ES-I3 (cell line): Measurements from ENCODE around the gene DGKB.

Source experiments
- H3K36me3 ChIP-seq: 2 replicates; pipeline ENCODE4 v1.6.1; 2013; ENCODE audit warnings: mild to moderate bottlenecking, low read length, control low read depth, moderate library complexity; ENCODE audit not compliant: insufficient read depth
- H3K4me1 ChIP-seq: 2 replicates; pipeline ENCODE4 v1.6.1; 2013; ENCODE audit warnings: mild to moderate bottlenecking, control low read depth, low read length; ENCODE audit not compliant: insufficient read depth
- H3K9ac ChIP-seq: 2 replicates; pipeline ENCODE4 v1.6.1; 2013; ENCODE audit warnings: low read depth, mild to moderate bottlenecking, low read length, moderate library complexity
- H3K9me3 ChIP-seq: 2 replicates; pipeline ENCODE4 v1.6.1; 2013; ENCODE audit warnings: mild to moderate bottlenecking, low read length, moderate library complexity; ENCODE audit not compliant: control insufficient read depth, insufficient read depth

Gene DGKB

GRCh38 chr7:14635955-14636354 lies 266.6 kb downstream of the DGKB start:
- Histone ChIP-seq H3K36me3 (no peaks in the 10 kb centered on the region), H3K4me1 (no peaks in the 10 kb centered on the region), H3K9me3 (no peaks in the 10 kb centered on the region), H3K9ac (no peak overlapping the region)

- H3K9me3 ChIP-seq: no peaks in the 10 kb centered on the region
- no peaks in the 10 kb centered on the region for H3K36me3 ChIP-seq
- no peak overlapping the region for H3K9ac ChIP-seq
- H3K4me1 ChIP-seq: no peaks in the 10 kb centered on the region
These were observed 272.5 kb downstream of the DGKB start for GRCh38 chr7:14630048-14630447.

- Histone ChIP-seq H3K36me3 (no peaks in the 10 kb centered on the region), H3K9ac (no peak overlapping the region), H3K9me3 (no peaks in the 10 kb centered on the region), H3K4me1 (no peaks in the 10 kb centered on the region)
These were observed 274.0 kb downstream of the DGKB start for GRCh38 chr7:14628516-14628915.

- no peaks in the 10 kb centered on the region for H3K4me1 ChIP-seq
- H3K9me3 ChIP-seq: no peaks in the 10 kb centered on the region
These were observed 276.5 kb downstream of the DGKB start for GRCh38 chr7:14626076-14626475.

GRCh38 chr7:14622559-14622958 lies 280.0 kb downstream of the DGKB start:
- Histone ChIP-seq H3K36me3 (no peaks in the 10 kb centered on the region), H3K9ac (no peak overlapping the region), H3K4me1 (no peaks in the 10 kb centered on the region), H3K9me3 (no peaks in the 10 kb centered on the region)

More at GRCh38 chr7:14626076-14626475, 276.5 kb downstream of the DGKB start:
- Histone ChIP-seq H3K9ac (no peak overlapping the region), H3K36me3 (no peaks in the 10 kb centered on the region)

GRCh38 chr7:14606101-14606500 lies 296.4 kb downstream of the DGKB start:
- Histone ChIP-seq H3K9ac (no peak overlapping the region), H3K36me3 (no peaks in the 10 kb centered on the region), H3K4me1 (no peaks in the 10 kb centered on the region), H3K9me3 (no peaks in the 10 kb centered on the region)

GRCh38 chr7:14604606-14605005 lies 297.9 kb downstream of the DGKB start:
- no peak overlapping the region for H3K9ac ChIP-seq
- no peaks in the 10 kb centered on the region for H3K4me1 ChIP-seq
- H3K36me3 ChIP-seq: no peaks in the 10 kb centered on the region
- H3K9me3 ChIP-seq: no peaks in the 10 kb centered on the region

GRCh38 chr7:14602851-14603250 lies 299.7 kb downstream of the DGKB start:
- H3K4me1 ChIP-seq: no peaks in the 10 kb centered on the region
- H3K36me3 ChIP-seq: no peaks in the 10 kb centered on the region
- no peaks in the 10 kb centered on the region for H3K9me3 ChIP-seq
- H3K9ac ChIP-seq: no peak overlapping the region

- H3K4me1 ChIP-seq: no peaks in the 10 kb centered on the region
- H3K9ac ChIP-seq: no peak overlapping the region
- H3K9me3 ChIP-seq: no peaks in the 10 kb centered on the region
- no peaks in the 10 kb centered on the region for H3K36me3 ChIP-seq
These were observed 301.7 kb downstream of the DGKB start for GRCh38 chr7:14600766-14601367.

GRCh38 chr7:14598978-14599377 lies 303.6 kb downstream of the DGKB start:
- Histone ChIP-seq H3K9ac (no peak overlapping the region), H3K4me1 (no peaks in the 10 kb centered on the region), H3K36me3 (no peaks in the 10 kb centered on the region), H3K9me3 (no peaks in the 10 kb centered on the region)

GRCh38 chr7:14596421-14596820 lies 306.1 kb downstream of the DGKB start:
- Histone ChIP-seq H3K36me3 (no peaks in the 10 kb centered on the region), H3K9ac (no peak overlapping the region), H3K9me3 (no peaks in the 10 kb centered on the region), H3K4me1 (no peaks in the 10 kb centered on the region)

GRCh38 chr7:14590206-14590605 lies 312.3 kb downstream of the DGKB start:
- no peaks in the 10 kb centered on the region for H3K4me1 ChIP-seq
- H3K9ac ChIP-seq: no peak overlapping the region
- H3K36me3 ChIP-seq: no peaks in the 10 kb centered on the region

GRCh38 chr7:14585232-14585631 lies 317.3 kb downstream of the DGKB start:
- no peaks in the 10 kb centered on the region for H3K36me3 ChIP-seq
- no peak overlapping the region for H3K9ac ChIP-seq
- H3K9me3 ChIP-seq: no peaks in the 10 kb centered on the region
- H3K4me1 ChIP-seq: no peaks in the 10 kb centered on the region

More at GRCh38 chr7:14590206-14590605, 312.3 kb downstream of the DGKB start:
- no peaks in the 10 kb centered on the region for H3K9me3 ChIP-seq

- no peaks in the 10 kb centered on the region for H3K4me1 ChIP-seq
- no peaks in the 10 kb centered on the region for H3K36me3 ChIP-seq
- H3K9ac ChIP-seq: no peak overlapping the region
- H3K9me3 ChIP-seq: no peaks in the 10 kb centered on the region
These were observed 319.0 kb downstream of the DGKB start for GRCh38 chr7:14583518-14583917.

- Histone ChIP-seq H3K36me3 (no peaks in the 10 kb centered on the region), H3K9me3 (no peaks in the 10 kb centered on the region), H3K9ac (no peak overlapping the region), H3K4me1 (no peaks in the 10 kb centered on the region)
These were observed 320.5 kb downstream of the DGKB start for GRCh38 chr7:14582010-14582409.

- no peaks in the 10 kb centered on the region for H3K36me3 ChIP-seq
- no peaks in the 10 kb centered on the region for H3K9me3 ChIP-seq
- H3K4me1 ChIP-seq: no peaks in the 10 kb centered on the region
- H3K9ac ChIP-seq: no peak overlapping the region
These were observed 322.6 kb downstream of the DGKB start for GRCh38 chr7:14579971-14580370.
